Activated T-cell treated with anti-CD3 and anti-CD28 coated beads for 4 hours (primary cell): Measurements from ENCODE around the gene DNAJC9.
"Not testable (repeated sequence)": the region's sequence is repeated elsewhere in the genome, so short reads cannot be mapped to it uniquely, and the experiment has no call there.

Experiments
- DNase-seq: peaks from one replicate; pipeline ENCODE4 v3.0.0-alpha.2; 2020

Gene DNAJC9, protein sequence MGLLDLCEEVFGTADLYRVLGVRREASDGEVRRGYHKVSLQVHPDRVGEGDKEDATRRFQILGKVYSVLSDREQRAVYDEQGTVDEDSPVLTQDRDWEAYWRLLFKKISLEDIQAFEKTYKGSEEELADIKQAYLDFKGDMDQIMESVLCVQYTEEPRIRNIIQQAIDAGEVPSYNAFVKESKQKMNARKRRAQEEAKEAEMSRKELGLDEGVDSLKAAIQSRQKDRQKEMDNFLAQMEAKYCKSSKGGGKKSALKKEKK

DNA sequence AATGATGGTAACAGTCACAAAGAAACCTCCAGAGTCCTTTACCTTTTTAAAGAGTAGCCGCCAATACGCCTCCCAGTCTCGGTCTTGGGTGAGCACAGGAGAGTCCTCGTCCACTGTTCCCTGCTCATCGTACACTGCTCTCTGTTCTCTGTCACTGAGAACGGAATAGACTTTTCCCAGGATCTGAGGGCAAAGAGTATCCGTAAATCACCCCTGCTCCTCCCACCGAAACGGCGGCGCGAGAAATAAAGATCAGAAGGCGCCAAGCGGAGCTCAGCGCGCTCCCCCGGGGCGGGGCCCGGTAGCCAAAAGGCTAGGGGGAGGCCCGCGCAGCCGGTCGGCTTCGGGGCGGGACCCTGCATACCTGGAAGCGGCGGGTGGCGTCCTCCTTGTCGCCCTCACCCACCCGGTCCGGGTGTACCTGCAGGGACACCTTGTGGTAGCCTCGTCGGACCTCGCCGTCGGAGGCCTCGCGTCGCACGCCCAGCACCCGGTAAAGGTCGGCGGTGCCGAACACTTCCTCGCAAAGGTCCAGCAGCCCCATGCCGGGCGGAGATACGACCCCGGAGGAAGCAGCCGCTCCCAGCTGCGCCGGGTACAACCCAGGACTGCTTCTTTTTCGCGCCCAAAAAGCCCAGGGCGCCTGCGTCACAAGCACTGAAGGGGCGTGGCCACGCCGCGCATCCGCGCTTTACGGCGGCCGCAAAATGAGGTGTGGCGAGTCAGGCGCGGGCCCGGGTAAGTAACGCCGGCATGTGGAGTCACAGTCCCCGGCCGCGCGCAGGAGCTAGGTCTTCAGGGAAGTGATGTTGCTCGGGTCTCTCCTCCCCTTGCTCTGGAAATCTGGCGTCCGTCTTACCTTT lies at the start of gene DNAJC9:
DNAJC9 (minus strand) TSS at position 610 of the 863 bp plus-strand sequence; CDS start at position 544, 66 bp downstream.
- DNase-seq = peak; percentile 97

DNA sequence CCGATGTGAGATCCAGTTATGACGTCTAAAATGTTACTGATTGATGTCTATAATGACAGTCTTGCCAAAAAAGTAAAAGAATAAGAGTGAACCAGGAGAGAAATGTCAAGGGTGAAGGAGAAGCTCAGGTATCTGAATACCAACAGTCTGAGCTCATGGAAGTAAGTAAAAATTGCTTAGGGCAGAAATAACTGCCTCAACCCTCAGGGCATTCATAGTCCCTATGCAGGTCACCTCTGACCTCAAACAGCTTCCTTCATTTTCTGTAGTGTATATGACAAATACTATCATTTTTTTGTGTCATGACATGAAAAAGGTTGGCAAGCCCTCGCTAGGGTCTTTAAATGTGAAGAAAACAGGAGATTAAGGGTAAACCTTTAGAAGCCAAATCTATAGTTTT lies 46.4 kb upstream of the DNAJC9 start:
- DNase-seq = no peak

DNA sequence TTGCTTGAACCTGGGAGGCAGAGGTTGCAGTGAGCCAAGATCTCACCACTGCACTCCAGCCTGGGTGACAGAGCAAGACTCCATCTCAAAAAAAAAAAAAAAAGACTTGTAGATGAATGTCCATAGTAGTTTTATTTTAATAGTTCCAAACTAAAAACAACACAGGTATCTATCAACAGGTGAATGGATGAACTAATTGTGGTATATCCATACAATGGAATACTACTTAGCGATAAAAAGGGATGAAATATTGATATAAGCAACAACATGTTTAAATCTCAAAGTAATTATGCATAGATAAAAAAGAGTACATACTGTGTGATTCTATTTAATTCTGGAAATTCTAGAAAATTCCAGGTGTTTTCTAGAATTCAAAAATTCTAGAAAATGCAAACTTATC lies 42.9 kb upstream of the DNAJC9 start:
- DNase-seq = no peak

DNA sequence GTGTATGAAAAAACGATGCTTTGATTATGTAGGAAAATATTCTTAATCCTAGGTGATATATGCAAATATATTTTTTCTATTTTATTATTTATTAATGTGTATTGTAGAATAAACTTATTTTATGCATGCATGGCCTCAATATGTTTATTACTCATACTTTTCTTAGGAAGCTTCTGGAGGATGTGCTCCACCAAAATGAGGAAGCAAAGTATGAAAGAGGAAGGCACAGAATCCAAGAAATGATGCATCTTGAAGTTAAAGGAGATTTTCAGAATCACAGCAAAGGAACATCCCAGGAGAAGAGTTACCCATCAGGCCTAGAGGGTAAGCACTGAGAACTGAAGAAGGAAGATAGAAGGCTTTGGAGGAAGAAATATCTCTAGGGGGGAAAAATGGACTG lies 40.4 kb upstream of the DNAJC9 start:
- DNase-seq = no peak

DNA sequence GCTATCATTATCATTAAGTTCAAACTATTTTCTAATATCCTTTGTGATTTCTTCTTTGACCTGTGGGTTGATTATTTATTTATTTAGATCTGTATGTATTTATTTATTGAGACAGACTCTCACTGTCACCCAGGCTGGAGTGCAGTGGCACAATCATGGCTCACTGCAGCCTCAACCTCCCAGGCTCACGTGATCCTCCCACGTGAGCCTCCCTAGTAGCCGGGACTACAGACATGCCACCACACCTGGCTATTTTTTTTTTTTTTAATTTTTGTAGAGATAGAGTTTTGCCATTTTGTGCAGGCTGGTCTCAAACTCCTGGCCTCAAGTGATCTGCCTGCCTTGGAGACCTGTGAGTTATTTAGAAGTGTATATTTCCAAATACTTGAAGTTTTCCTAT lies 34.0 kb upstream of the DNAJC9 start:
- no peak for DNase-seq

DNA sequence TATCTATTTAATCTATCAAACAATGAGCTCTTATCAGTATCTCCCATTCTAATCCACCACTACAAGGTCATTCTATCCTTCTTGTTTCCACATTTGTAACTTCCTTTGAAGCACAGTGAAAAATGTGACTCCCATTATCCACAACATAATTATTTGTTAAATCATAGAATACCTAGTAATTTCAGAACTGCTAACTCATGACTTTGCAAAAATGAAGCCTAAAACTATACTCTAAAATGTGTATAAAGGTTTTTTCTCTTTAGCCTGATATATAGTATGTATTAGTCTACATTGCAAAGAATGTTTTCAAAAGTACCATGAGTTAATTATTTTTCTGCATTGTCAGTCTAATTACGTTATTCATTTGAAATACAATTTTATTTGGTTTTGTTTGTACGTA lies 17.4 kb upstream of the DNAJC9 start:
- DNase-seq = no peak

DNA sequence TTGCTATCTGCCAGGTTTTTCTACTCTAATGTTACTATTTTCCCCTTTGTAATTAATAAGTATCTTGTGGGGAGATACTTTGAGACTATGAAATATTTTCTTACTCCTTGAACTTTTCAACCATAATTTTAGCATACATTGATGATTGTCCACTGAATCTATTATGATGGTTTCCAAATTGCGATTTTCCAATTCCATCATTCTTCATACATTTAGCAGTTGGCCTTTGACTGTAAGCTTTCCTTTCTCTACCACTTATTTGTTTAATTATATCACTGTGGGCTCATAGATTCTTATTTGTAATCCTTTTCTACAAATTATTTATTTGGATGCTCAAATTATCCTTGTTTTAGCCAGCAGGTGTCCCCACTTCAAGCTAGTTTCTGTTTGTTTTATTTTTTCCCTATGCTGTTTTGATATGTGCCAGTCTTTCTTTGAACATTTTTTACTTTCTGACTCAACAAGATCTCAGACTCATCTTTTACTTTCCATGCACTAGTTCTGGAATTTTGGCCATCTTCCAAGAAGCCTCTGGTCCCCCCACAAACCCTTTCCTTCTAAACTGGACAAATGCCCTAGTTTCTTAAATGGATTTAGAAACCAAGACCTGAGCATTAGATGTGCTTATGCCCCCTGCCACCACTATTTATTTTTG lies 16.8 kb upstream of the DNAJC9 start:
- no peak for DNase-seq

DNA sequence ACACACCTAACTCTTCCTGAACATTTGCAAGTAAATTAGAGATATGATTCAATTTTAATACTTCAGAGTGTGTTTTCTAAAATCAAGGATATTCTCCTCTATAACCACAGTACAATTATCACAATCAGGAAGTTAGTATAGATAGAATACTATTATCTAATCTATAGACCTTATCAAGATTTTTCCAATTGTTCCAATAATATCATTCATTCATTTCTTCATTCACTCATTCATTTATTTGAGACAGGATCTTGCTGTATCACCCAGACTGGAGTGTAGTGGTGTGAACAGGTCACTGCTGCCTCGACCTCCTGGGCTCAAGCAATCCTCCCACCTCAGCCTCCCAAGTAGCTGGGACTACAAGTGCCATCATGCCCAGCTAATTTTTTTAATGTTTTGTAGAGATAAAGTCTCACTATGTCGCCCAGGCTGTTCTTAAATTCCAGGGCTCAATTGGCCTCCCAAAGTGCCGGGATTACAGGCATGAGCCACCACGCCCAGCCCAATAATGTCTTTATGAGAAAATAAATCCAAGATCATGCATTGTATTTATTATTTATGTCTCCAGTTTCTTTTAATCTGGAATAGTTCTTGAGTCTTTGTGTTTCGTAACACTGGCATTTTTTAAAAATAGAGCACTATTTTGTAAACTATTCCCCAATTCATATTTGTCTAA lies 16.0 kb upstream of the DNAJC9 start:
- no peak for DNase-seq

DNA sequence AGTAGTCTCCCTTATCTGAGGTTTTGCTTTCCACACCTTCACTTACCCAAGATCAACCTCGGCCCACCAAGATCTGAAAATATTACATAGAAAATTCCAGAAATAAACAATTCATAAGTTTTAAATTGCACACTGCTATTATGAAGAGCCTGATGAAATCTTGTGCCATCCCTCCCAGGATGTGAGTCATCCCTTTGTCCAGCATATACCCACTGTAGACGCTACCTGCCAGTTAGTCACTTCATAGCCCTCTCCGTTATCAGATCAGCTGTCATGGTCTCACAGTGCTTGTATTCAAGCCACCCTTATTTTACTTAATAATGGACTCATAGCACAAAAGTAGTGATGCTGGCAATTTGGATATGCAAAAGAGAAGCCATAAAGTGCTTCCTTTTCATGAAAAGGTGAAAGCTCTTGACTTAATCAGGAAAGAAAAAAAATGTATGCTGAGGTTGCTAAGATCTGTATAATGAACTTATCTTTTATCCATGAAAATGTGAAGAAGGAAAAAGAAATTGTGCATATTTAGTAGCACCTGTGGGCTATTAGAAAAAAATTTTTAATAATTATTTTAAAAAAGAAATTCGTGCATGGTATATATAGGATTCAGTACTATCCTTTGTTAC lies 15.2 kb upstream of the DNAJC9 start:
- no peak for DNase-seq

DNA sequence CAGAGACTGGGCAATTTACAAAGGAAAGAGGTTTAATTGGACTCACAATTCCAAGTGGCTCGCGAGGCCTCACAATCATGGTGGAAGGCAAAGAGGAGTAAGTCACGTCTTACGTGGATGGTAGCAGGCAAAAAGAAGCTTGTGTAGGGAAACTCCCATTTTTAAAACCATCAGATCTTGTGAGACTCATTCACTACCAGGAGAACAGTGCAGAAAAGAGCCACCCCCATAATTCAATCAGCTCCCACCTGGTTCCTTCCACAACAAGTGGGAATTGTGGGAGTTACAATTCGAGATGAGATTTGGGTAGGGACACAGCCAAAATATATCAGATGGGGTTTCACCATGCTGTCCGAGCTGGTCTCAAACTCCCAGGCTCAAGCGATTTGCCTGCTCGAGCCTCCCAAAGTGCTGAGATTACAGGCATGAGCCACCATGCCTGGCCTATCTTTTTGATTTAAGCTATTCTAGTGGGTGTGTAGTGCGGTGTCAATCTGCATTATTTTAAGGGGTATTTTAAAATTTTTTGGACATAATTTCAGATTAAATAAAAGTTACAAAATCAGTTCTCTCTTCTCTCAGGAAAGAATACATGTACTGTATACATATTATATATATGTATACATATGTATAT lies 14.4 kb upstream of the DNAJC9 start:
- no peak for DNase-seq

DNA sequence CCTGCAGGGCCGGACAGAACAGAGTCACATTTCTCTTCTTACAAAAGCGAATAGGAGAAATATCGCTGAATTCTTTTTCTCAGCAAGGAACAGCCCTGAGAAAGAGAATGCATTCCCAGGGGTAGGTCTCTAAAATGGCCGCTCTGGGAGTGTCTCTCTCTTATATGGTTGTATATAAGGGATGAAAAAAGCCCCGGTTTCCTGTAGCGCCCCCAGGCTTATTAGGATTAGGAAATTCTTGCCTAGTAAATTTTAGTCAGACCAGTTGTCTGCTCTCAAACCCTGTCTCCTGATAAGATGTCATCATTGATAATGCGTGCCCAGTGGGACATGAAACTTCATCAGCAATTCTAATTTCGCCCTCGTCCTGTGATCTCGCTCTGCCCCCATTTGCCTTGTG lies 11.6 kb upstream of the DNAJC9 start:
- DNase-seq = not testable (repeated sequence)

DNA sequence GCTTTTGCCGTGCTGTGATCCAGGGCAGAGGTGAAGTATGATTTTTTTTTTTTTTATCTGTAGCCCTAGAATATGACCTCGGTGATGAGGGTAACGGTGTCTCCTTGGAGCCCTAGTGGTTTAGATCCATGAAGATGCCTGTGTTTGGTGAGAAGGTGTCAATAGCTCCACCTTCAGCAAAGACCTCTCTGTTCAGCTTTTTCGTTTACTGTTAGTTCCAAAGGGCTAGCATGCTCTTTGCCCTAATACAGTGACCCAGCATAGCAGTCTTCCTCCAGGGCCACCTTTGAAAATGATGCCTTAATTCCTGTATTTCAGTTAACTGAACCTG lies 6.1 kb upstream of the DNAJC9 start:
- DNase-seq = no peak

DNA sequence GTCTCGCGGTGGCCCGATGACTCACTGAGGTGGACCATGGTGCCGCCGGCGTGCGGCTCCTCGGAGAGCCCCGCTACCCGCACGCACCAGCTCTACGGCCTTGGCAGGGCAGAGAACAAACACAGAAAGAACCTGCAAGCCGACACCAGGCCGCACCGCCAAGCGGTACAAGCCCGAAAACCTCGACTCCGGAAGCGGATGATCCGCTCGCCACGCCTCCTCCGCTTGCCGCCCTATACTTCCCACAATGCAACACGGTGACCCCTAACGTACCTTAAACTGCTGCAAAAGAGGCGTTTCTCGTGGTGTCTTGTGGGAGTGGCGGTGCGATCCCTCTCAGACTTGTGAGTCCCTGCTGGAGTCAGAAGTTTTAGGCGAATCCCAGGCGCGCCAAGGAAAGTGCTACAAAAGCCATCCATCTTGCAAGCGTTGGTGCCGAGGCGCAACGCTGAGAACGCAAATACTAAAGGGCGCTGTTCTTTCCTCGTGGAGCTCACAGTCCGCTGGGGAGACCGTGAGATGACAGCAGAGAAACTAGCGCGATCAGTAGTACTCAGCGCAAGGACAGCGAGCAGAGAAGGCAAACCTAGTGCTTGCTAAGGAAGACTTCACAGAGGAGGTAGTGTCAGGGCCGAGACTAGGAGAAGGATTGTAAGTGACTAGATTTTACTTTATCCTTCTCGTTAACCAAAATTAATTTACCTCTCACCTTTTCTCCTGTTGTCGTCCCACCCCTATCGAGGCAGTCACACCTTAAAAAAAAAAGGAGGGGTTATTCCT lies 5.6 kb upstream of the DNAJC9 start, which contains the start of gene MRPS16:
MRPS16 (minus strand) TSS at position 200 of the 780 bp plus-strand sequence; CDS start at position 38, 162 bp downstream.
- peak; percentile 90 for DNase-seq

DNA sequence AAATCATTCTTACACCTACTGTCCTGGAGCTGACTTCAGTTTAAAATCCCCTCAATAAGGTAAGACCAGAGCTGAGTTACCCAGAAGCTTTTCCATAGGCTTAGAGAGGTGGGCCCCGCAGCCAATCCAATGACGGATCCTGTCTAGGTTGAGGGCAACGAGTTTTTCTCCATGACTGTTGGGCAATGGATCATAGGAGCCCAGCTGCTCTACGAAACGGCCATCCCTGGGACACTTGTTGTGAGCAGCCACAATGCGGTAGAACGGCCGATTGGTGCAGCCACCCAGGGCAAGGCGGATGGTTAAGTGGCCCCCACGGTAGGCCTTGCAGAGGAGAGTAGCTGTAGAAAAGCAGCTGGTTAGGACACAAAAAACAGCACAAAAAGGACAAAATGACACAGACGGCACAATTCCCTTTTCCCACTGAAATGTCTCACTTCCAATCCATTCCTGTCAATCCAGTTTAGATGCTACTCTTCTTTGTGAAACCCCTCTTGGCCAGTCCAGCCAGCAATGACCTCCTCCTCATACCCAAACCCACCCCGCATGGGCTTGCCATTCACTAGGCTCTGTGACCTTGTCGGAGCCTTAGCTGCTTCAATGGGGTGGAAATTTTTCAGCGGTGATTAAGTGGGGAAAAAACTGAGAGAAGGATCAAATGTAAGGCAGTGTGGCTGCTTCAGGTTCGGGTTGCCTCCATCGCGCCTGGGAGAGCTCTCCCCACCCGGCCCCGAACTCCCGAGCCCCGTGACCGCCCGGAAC lies 4.8 kb upstream of the DNAJC9 start:
- DNase-seq = no peak

DNA sequence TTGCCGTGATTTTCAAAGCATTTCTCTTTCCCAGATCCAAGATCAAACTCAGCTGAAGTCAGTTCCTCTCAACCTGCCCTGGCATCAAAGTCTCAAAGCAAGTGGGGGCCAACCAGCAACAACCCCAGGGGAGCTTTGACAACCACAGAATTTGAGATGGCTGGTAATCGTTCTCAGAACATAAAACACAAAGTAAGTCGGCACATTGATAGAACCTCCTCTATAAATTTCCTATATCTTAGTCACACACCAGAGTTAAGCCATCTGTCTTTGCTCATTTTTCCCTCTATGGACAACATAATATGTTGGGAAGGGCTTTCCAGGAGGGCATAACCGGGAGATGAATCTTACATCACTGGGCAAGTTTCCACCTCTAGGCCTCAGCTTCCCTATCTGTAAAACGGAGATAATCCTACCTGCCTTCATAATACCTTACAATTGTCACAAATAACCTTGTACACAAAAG lies 1.2 kb upstream of the DNAJC9 start:
- DNase-seq = no peak

DNA sequence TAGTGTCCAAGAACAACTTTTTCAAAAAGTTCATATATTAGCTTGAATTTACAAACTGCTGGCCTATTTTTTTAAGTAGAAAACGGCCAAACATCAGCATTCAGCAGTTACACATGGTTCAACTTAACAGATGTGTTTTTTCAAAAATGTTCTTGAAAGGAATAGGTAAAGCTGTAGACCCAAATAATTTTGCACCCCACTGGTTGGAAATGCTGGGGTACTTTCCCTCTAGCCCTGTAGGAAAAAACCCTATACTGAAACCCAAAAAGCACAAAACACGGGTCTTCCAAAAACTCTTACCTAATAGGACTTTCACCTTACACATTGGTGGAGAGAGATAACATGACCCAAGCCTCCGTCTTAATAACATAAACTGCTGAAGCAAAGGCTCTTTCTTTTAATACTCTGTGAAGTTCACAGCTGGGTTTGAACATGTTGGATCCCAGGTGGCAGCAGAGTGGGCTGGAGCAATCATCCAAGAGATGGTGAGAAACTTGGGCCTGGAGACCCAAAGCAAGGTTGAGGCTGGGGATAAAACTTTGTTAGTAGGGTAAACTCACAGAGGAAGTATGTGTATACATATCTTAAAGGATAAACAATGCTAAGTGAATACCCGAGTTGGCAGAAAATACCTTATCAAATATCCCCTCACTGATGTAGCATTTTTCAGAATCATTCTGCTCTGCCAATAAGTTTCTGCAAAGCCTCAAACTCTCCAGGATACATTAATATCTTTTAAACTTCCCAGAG lies 629 bp upstream of the DNAJC9 start:
- DNase-seq = no peak

DNA sequence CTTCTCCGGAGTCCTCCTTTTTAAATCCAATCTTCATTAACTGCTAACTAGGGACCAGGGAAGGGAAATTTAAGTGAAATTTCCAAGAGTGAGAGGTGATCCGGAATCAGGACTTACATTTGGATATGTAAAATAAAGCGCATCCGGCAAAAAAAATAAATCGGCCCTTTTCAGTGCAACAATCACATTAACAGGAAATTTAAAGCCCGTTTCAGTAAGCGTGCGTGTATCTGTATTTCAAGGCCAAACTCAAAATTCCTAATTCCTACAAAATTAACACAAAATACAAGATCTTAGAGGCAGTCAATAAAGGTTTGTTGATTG lies 771 bp downstream of the DNAJC9 start:
- DNase-seq = no peak

DNA sequence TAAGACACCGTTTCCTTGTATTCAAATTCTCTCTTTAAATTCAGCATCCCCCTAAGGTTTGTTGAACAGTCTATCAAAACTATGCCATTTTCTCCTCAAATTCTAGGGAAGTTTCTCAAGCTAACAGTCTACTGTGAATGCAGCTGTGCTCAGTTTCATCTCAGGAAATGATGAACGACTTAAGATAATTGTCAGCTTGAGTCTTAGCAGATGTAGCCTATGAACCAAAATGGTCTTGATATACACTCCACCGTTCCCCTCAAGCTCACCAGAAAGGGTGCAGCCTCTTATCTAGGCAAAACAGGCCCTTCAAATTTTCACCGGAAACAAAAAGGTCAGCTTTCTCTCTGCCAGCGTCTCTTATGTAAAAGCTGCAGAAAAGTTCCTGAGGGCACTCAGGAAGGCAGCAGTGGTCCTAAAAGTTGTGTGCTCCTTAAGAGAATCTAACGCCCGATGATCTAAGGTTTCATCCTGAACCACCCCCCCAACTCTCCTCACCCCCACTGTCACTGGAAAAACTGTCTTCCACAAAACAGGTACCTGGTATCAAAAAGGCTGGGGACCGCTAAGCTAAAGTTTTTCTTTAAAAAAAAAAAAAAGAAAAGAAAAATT lies 2.1 kb downstream of the DNAJC9 start:
- DNase-seq = no peak

DNA sequence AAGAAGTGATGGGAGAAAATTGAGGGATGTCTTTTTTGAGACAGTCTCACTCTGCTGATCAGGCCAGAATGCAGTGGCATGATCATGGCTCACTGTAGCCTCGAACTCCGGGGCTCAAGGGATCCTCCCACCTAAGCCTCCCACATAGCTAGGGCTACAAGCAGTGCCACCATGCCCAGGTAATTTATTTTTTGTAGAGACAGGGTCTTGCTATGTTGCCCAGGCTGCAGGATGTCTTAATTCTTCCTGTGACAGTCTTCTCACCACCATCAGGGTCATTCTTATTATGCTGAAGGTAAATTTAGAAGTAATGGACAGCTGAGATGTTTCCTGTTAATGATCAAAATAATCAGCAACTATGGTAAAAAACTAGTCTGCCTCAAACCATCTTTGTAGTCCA lies 7.1 kb downstream of the DNAJC9 start:
- no peak for DNase-seq
